Skeletal muscle tissue (tissue), 4 donors: Measurements from ENCODE around the gene GATA5. TPM values are rescaled to one million over a fixed set of nuclear protein-coding genes. Genes with fewer than 3 reads are reported as not detected.

Source experiments
- H3K27ac ChIP-seq: one replicate; pipeline ENCODE4 v1.7.0; 2013; ENCODE audit warnings: mild to moderate bottlenecking, low read depth, low read length, inconsistent platforms
- H3K27me3 ChIP-seq, 3 donors: one replicate each; pipeline ENCODE4 v1.7.0; 2013; ENCODE audit warnings: low read length in 3 of 3; ENCODE audit not compliant: control insufficient read depth in 3 of 3, insufficient read depth in 3 of 3
- H3K36me3 ChIP-seq, 3 donors: one replicate each; pipeline ENCODE4 v1.7.0; 2013; ENCODE audit warnings: low read length in 3 of 3; ENCODE audit not compliant: control insufficient read depth in 3 of 3, insufficient read depth in 3 of 3
- H3K4me1 ChIP-seq, 3 donors: one replicate each; pipeline ENCODE4 v1.7.0; 2013; ENCODE audit warnings: low read length in 3 of 3, mild to moderate bottlenecking in 3 of 3; ENCODE audit not compliant: control insufficient read depth in 3 of 3, insufficient read depth in 3 of 3
- H3K4me3 ChIP-seq, 3 donors: one replicate each; pipeline ENCODE4 v1.7.0; 2013; ENCODE audit warnings: low read length in 3 of 3
- H3K9ac ChIP-seq, 3 donors: one replicate each; pipeline ENCODE4 v1.7.0; 2013; ENCODE audit warnings: low read length in 3 of 3, mild to moderate bottlenecking in 3 of 3, moderate library complexity in 2 of 3, low read depth in 1 of 3
- H3K9me3 ChIP-seq, 3 donors: one replicate each; pipeline ENCODE4 v1.7.0; 2013; ENCODE audit warnings: low read length in 3 of 3; ENCODE audit not compliant: control insufficient read depth in 3 of 3
- total RNA-seq: library from RNA; depleted of rRNA; stranded (reverse); fragments of >200 nt; gene quantifications from one replicate; pipeline ENCODE4 v1.2.3, GENCODE V29; 2014
- donor health status: Osteomylitis.

Gene GATA5
- total RNA-seq, 1 donor from 2014 or later = 0.52 TPM

DNA sequence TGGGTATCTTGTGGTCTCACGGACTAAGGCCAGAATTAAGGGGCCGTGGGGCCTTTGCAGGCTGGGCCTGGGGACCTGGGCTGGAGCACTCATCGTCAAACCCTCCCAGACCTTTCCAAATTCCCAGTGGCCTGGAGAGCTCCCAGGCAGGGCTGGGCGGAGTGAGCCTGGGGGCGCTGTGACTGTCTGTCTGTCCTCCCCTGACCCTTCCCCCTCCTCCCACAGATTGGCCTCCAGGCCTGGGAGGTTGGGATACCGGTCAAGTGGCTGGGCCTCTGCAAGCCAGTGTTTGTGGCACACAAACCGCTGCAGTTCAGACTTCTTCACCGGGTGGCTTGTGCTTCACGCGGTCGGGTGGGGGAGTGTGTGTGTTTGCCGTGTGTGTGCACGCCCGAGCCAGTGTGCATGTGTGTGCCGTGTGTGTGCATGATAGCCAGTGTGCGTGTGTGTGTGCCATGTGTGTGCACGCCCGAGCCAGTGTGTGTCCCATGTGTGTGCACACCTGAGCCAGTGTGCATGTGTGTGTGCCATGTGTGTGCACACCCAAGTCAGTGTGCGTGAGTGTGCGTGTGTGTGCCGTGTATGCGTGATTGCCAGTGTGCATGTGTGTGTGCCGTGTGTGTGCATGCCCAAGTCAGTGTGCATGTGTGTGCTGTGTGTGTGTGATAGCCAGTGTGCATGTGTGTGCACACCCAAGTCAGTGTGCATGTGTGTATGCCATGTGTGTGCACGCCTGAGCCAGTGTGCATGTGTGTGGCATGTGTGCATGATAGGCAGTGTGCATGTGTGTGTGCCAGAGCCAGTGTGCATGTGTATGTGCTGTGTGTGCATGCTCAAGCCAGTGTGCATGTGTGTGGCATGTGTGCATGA is 54.7 kb downstream of the GATA5 start:
- Histone ChIP-seq H3K4me3 (no peak overlapping the region), H3K36me3 (no peaks in the 10 kb centered on the region), H3K9ac (no peak overlapping the region), H3K27me3 (peaks cover 18 to 58% (median 47%) of the 10 kb centered on the region in 3 donors), H3K27ac (no peak overlapping the region), H3K4me1 (no peaks in the 10 kb centered on the region), H3K9me3 (peaks cover 0 to 3% (median 0%) of the 10 kb centered on the region in 3 donors)

DNA sequence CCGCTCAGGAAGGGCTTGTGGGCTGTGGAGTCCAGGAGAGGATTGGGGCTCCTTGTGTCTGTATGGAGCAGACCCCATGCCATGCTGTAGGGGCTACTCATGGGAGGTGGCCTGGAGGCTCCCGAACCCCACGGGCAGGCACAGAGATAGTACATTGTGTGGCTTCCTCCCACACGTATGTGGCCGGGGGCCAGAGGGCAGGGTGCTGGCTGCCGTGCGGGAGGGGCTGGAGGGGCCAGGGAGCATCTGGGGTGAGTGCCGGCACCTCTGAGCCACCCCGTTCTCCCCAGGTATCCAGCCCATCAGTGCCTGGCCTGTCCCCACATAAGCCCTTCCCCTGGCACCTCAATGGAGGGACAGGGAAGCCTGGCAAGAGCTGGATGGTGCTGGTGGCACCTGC is 56.0 kb downstream of the GATA5 start:
- Histone ChIP-seq H3K27me3 (peaks cover 13 to 52% (median 42%) of the 10 kb centered on the region in 3 donors), H3K4me1 (no peaks in the 10 kb centered on the region), H3K9me3 (peaks cover 0 to 3% (median 0%) of the 10 kb centered on the region in 3 donors), H3K36me3 (no peaks in the 10 kb centered on the region), H3K9ac (no peak overlapping the region), H3K27ac (no peak overlapping the region), H3K4me3 (no peak overlapping the region)

GRCh38 chr20:62418709-62419487 is 56.9 kb downstream of the GATA5 start:
- Histone ChIP-seq H3K27ac (no peak overlapping the region), H3K4me3 (no peak overlapping the region), H3K36me3 (no peaks in the 10 kb centered on the region), H3K27me3 (peaks cover 6 to 44% (median 35%) of the 10 kb centered on the region in 3 donors), H3K9ac (no peak overlapping the region), H3K4me1 (no peaks in the 10 kb centered on the region), H3K9me3 (peaks cover 0 to 3% (median 0%) of the 10 kb centered on the region in 3 donors)

- Histone ChIP-seq H3K27ac (no peak overlapping the region), H3K9me3 (peaks cover 0 to 3% (median 0%) of the 10 kb centered on the region in 3 donors), H3K9ac (no peak overlapping the region), H3K27me3 (peaks cover 2 to 37% (median 27%) of the 10 kb centered on the region in 3 donors), H3K36me3 (no peaks in the 10 kb centered on the region), H3K4me3 (no peak overlapping the region), H3K4me1 (no peaks in the 10 kb centered on the region)
Measured at GRCh38 chr20:62417981-62418708, 57.6 kb downstream of the GATA5 start.

- no peaks in the 10 kb centered on the region for H3K36me3 ChIP-seq
- no peak overlapping the region for H3K4me3 ChIP-seq
- H3K27ac ChIP-seq = no peak overlapping the region
- H3K9me3 ChIP-seq = peaks cover 0 to 3% (median 0%) of the 10 kb centered on the region in 3 donors
- H3K9ac ChIP-seq = no peak overlapping the region
- peaks cover 2 to 32% (median 21%) of the 10 kb centered on the region in 3 donors for H3K27me3 ChIP-seq
- H3K4me1 ChIP-seq = no peaks in the 10 kb centered on the region
Measured at GRCh38 chr20:62416651-62417637, 58.9 kb downstream of the GATA5 start.

- Histone ChIP-seq H3K27me3 (peaks cover 2 to 25% (median 21%) of the 10 kb centered on the region in 3 donors), H3K27ac (no peak overlapping the region), H3K9me3 (no peaks in the 10 kb centered on the region), H3K4me3 (no peak overlapping the region), H3K4me1 (peaks cover 0 to 2% (median 0%) of the 10 kb centered on the region in 3 donors), H3K36me3 (no peaks in the 10 kb centered on the region), H3K9ac (no peak overlapping the region)
Measured at GRCh38 chr20:62415354-62416111, 60.3 kb downstream of the GATA5 start.

DNA sequence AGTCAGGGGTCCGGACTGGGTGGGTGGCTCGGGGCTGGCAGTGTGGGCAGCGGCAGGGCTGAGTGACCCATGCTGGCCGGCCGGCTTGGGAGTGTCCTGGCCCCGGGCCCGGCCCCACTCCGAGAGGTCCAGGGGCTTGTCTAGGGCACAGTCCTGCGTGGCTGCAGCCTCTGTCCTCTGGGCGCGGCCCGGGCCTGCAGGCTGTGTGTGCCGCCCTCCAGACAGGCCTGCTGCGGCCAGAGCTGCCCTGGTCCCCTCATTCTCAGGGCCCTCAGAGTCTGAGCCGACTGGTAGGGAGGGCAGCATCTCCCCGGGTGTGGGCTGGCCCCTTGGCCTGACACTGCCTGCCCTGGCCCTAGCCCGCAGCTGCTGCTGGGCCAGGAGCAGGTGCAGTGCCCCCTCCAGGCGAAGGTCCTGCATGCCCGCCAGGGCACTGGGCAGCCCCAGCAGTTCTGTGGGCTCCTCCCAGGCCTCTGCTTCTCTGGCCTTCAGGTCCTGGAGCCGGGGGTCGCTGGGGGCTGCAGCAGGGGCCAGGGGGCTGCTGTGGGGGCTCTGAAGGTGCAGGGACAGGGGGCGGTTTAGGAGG is 61.8 kb downstream of the GATA5 start:
- Histone ChIP-seq H3K27me3 (peaks cover 2 to 21% (median 18%) of the 10 kb centered on the region in 3 donors), H3K9me3 (no peaks in the 10 kb centered on the region), H3K9ac (no peak overlapping the region), H3K36me3 (no peaks in the 10 kb centered on the region), H3K4me1 (peaks cover 5 to 13% (median 8%) of the 10 kb centered on the region in 3 donors), H3K27ac (no peak overlapping the region), H3K4me3 (no peak overlapping the region)
